Nucleus accumbens (tissue), 56 donors: ENCODE data around the gene SRSF2.
"Not testable (repeated sequence)": the region's sequence is repeated elsewhere in the genome, so short reads cannot be mapped to it uniquely, and the experiment has no call there.

Experiments
- DNase-seq, 56 donors: peaks; one replicate each; lab custom pipeline; 2025; lab: John Stamatoyannopoulos, UW

Gene SRSF2

GRCh38 chr17:76722977-76723376, 14.2 kb downstream of the SRSF2 start:
- DNase-seq, result not testable (repeated sequence)

DNA sequence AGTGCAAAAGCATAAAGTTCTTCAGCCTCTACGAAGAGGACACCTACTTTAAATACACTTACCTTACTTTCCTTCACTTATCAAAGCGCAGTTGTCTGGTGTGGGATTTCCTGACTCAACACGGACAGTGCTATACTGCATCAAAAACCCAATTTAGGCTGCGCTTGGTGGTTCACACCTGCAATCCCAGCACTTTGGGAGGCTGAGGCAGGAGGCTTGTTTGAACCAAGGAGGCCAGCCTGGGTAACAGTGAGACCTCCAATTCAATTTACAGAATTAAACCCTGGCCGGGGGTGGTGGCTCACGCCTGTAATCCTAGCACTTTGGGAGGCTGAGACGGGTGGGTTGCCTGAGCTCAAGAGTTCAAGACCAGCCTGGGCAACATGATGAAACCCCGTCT, 14.9 kb downstream of the SRSF2 start:
- no peak for DNase-seq

DNA sequence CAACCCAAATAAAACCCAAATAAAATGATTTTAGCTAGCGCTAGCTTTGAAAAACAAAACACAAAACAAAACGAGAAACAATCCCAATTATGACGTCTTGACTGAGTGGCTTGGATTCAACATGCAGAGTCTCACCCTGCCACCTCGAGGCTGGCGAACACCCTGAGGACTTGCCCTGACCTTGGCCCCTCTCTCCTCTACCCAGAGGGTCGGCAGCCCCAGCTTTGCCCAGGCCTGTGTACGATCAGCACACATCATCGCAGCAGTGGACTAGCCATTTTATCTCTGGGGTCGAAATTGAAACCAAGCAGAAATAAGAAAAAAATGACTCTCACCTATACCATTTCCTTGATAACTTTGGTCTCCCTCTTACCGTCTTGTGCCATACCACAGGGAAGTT, 15.7 kb downstream of the SRSF2 start:
- DNase-seq, result no peak

- no peak for DNase-seq
These were observed 16.2 kb downstream of the SRSF2 start for GRCh38 chr17:76720941-76721340.

DNA sequence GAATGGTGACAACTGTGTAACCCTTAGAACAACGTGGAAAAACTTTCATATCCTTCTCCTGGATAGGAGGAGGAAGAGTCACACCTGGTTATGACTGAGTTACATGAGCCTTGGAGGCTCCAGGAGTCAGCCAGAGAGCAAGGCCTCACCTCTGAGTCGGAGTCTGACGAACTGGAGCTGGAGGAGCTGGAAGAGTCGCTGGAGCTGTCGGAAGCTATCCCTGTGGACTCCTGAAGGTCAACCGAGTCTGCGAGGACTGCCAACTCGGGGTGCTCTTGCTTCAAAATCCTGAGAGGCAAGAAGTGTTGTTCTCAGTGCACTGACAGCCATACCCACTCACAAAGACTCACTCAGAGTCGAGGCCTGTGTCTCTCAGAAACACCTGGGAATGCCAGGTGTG, 16.9 kb downstream of the SRSF2 start:
- DNase-seq, result no peak

GRCh38 chr17:76718516-76718915, 18.6 kb downstream of the SRSF2 start:
- no peak for DNase-seq

GRCh38 chr17:76716839-76717215, 20.3 kb downstream of the SRSF2 start:
- DNase-seq, result no peak

- no peak for DNase-seq
These were observed 20.8 kb downstream of the SRSF2 start for GRCh38 chr17:76716146-76716838.

DNA sequence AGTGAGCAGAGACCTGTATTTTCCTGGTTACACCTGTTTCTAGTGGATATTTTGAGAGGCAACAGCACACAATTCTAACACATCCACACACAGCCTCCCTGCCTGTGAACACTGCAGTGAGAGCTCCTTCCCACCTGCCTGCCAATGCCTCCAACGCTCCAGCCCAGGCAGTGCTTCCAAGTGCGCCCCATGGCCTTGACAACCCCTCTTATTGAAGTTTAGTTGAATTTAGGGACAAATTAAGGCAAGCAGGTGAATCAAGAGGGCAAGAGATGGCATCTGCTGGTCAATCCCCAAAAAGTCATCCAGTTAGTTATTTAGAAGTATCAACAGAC, 21.7 kb downstream of the SRSF2 start:
- no peak for DNase-seq

- peak in 30 of 56 donors; percentile 9 to 88 (median 36) for DNase-seq
These were observed 22.2 kb downstream of the SRSF2 start for GRCh38 chr17:76714822-76715495.

GRCh38 chr17:76714336-76714735, 22.8 kb downstream of the SRSF2 start:
- DNase-seq, result no peak

DNA sequence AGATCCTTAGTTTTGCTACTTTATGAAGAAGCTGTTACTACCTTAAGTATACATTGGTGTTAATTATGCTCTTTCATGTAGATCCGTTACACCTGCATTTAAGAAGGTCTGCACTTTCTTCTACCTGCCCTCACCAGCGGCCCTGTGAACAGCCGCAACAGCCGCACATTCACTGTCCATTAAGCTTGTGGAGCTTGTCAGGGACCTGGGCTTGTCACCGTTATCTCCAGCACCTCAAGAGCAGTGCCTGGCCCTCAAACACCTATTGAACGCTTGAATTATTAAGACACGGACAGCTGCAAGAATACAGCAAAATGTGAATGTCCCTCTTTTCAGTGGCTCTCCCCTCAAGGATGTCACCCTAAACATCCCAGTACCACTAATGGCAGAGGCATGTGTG, 23.4 kb downstream of the SRSF2 start:
- DNase-seq, result no peak

- not testable (repeated sequence) for DNase-seq
These were observed 24.8 kb downstream of the SRSF2 start for GRCh38 chr17:76712321-76712720.

DNA sequence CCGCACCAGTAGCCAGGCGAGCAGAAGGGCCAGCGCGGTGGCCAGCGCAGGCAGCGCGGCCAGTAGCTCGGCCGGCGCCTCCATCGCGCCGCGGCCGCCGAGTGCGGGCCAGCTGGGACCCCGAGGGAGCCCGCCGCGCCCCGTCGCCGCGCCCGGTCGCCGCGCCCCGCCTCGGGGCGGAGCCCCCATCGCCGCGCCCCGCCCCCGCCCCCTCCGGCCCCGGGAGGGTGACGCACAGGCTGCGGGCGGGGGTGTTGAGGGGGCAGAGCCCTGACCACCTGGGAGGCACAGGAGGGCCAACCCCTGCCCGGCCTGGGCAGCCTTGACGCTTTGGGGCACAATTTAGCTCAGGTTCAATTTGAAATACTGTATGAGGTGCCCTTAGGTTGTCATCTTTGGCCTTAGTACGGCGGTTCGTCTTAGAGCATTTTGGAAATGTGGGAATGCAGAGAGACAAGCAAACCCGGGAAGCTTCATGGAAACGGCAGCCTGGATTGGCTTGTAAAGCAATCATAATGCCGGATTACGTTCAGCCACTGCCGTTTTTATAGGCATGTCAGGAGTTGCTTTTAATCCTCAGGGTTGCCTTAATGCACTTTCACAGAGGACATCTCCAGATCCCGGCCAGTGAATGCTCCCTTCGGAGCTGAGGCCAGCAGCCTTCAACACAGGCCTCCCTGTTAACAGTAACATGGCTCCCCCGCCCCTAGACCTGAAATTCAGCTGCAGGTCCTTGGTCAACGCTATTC, 26.1 kb downstream of the SRSF2 start, which contains the start of gene MXRA7:
Gene MXRA7, minus strand, starts transcription at position 103 of the 749 bp plus-strand sequence. Its CDS starts 19 bp downstream, at position 84.
- peak in 45 of 56 donors; percentile 29 to 85 (median 58) for DNase-seq

- DNase-seq, result peak in 5 of 56 donors; percentile 5 to 41 (median 33)
These were observed 26.9 kb downstream of the SRSF2 start for GRCh38 chr17:76709951-76710862.

DNA sequence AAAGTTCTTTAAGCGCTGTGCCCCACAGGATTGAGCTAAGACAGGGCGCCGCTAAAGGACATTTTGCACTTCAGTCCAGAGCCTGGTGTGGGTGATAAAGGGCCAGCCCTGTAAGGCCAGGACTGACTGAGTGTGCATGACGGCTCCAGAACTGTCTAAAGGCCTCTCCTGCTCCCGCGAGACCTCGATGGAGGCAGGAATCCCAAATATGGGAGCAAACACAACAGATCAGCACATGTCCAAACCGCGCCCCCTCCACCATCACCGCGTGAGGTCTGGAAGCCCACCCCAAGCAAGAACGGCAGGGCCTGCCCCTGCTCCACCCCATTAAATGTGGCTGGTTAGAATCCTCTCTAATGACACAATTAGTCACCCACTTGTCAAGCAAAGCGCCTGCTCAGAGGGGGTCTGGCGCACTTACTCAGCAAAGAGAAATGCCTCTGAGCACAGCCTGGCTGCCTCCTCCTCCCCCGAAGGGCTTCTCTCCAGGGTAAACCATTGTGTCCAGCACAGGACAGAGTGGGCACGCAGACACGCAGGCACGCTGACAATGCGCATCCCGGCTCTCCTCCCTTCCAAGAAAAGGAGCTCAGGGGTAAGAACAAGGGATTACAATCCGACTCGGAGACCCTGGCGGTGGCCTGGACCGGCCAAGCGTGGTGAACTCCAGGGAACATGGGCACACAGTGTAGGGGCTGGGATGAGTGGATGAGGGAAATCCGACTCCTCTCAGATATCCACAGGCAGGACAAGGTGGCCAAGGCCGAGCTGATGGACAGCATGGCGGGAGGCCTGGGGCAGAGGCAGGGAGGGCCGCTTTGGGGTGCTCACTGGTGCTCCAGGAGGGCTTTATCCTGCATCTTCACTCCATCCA, 27.8 kb downstream of the SRSF2 start:
- DNase-seq, result peak in 34 of 56 donors; percentile 21 to 77 (median 50)

- peak in 46 of 56 donors; percentile 19 to 80 (median 58) for DNase-seq
These were observed 28.9 kb downstream of the SRSF2 start for GRCh38 chr17:76707985-76708807.

DNA sequence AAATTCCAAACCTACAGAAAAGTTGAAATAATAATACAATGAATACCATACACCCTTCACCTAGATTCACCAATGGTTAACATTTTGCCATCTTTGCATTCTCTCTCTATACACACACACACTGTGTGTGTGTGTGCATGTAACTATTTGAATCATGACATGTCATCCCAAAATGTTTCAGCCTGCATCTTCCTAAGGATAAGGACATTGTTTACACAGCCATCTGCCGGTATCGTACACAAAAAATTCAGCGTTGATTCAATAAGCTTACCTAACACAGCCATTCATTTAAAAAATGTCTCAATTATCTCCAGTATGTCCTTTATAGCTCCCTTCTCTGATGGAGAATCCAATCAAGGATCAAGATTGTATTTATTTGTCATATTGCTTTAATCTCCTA, 30.3 kb downstream of the SRSF2 start:
- no peak for DNase-seq
